ENCODE data around the gene DOP1B. TPM values are rescaled to one million over a fixed set of nuclear protein-coding genes. Genes with fewer than 3 reads are reported as not detected.
A peak's percentile ranks its signal among the peaks of the same experiment; 100 is the strongest.

The DOP1B gene, protein sequence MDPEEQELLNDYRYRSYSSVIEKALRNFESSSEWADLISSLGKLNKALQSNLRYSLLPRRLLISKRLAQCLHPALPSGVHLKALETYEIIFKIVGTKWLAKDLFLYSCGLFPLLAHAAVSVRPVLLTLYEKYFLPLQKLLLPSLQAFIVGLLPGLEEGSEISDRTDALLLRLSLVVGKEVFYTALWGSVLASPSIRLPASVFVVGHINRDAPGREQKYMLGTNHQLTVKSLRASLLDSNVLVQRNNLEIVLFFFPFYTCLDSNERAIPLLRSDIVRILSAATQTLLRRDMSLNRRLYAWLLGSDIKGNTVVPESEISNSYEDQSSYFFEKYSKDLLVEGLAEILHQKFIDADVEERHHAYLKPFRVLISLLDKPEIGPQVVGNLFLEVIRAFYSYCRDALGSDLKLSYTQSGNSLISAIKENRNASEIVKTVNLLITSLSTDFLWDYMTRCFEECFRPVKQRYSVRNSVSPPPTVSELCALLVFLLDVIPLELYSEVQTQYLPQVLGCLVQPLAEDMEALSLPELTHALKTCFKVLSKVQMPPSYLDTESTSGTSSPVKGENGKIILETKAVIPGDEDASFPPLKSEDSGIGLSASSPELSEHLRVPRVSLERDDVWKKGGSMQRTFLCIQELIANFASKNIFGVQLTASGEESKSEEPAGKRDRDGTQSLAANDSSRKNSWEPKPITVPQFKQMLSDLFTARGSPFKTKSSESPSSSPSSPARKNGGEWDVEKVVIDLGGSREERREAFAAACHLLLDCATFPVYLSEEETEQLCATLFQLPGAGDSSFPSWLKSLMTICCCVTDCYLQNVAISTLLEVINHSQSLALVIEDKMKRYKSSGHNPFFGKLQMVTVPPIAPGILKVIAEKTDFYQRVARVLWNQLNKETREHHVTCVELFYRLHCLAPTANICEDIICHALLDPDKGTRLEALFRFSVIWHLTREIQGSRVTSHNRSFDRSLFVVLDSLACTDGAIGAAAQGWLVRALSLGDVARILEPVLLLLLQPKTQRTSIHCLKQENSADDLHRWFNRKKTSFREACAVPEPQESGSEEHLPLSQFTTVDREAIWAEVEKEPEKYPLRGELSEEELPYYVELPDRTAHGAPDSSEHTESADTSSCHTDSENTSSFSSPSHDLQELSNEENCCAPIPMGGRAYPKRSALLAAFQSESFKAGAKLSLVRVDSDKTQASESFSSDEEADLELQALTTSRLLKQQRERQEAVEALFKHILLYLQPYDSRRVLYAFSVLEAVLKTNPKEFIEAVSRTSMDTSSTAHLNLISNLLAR (N-terminal part only)
- total RNA-seq (10 to 100 TPM; 25.3 to 35.0 TPM), total RNA-seq (50.4 to 67.0 reads per million in 2 donors)

DNA sequence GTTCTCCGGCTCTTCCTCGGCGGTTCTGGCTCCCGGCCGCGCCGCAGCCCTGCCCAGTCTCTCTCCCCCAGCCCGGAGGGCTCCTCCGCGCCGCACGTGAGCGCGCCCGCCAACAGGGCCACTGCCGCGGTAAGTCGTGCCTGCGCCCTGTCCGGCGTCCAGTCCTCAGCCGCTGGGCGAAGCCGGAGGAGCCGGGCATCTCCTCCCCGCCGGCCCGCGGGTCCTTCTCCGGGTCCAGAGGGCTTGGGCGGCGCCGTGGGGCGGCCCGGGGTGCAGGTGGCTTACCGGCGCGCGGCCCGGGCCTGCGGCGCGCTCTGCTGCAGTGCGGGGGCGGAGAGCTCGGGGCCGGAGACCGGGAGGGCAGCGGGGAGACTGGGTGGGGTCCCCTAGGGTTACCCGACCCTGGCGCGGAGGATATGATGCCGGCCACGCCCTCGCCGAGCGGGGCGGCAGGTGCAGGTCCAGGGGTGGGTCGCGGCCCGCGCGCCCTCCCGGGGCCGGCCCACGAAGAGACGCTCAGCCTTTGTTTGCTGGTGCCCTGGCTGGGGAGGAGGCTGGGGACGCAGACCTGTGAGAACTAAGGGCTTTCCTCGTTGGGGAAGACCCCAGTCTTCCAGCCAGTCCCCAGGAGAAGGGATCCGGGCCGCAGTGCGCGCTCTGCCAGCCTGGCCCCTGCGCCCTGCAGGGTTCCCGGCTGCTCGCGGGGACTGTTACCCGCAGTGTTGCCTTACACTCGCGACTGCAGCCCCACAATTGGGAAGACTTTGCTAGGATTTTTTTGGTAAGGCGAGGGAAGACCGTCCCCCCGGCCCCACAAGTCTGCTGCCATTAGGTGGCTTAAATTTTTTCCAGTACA, at the start of gene DOP1B:
Gene DOP1B, plus strand, starts transcription at position 10 of the 856 bp plus-strand sequence. CDS start 7,910 bp downstream, outside the sequence.
- no peaks in the 10 kb centered on the region for H3K9me3 ChIP-seq (ENCODE audit: control insufficient read depth, low read length, poor library complexity, severe bottlenecking)
- no peaks in the 10 kb centered on the region for H3K27me3 Mint-ChIP-seq
- H3K4me1 Mint-ChIP-seq, result peaks cover 33% of the 10 kb centered on the region
- no peak for ATAC-seq
- DNase-seq, result peak; percentile 22 to 33 (median 27)
- H3K27ac Mint-ChIP-seq, result peak within 1 kb of the TSS; percentile 86
- peaks cover 3% of the 10 kb centered on the region for H3K36me3 Mint-ChIP-seq (ENCODE audit: low read depth)
- H3K4me3 Mint-ChIP-seq, result peak within 1 kb of the TSS; percentile 89

DNA sequence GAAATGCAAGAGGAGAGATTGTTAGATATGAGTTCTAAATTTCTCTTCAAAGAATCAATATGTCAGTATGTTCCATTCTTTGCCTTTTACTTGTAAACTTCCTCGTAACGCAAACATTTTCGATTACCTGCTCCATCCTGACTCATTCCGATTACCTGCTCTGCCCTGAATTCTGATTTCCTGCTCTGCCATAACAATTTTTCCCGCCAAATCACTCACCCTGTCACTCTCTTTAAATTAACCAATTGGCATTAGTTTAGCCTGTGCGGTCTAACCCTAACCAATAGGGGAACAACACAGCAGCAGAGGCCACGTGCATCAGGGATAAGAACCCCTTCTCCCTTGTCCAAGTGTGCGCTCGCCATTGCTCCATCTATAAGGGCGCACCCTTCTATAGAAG, 46.8 kb upstream of the DOP1B start:
- H3K36me3 Mint-ChIP-seq (ENCODE audit: low read depth), result peaks cover 2% of the 10 kb centered on the region
- no peaks in the 10 kb centered on the region for H3K9me3 ChIP-seq (ENCODE audit: control insufficient read depth, low read length, poor library complexity, severe bottlenecking)
- H3K4me3 Mint-ChIP-seq, result no peak overlapping the region
- H3K27ac Mint-ChIP-seq, result no peak overlapping the region
- H3K27me3 Mint-ChIP-seq, result peaks cover 42% of the 10 kb centered on the region
- ATAC-seq (no peak), DNase-seq (no peak)
- peaks cover 18% of the 10 kb centered on the region for H3K4me1 Mint-ChIP-seq

DNA sequence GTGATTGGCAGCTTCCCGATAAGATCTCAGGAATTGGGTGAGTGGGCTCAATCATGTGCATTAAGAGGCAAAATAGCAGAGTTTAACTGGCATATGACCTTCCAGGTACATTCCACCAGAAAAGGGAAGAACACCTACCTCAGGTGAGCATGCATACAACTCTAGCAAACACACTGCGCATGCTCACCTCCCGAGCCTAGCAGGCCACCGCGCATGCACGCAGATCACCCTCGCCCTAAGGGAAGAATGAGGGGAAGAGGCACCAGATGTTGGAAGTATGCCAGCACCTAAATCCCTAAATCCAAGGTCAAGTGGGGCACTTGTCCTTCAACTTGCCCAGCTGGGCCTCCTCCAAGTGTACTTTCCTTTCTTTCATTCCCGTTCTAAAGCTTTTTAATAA, 45.4 kb upstream of the DOP1B start:
- no peaks in the 10 kb centered on the region for H3K9me3 ChIP-seq (ENCODE audit: control insufficient read depth, low read length, poor library complexity, severe bottlenecking)
- Mint-ChIP-seq H3K27me3 (peaks cover 29% of the 10 kb centered on the region), H3K4me1 (peaks cover 20% of the 10 kb centered on the region), H3K27ac (no peak overlapping the region), H3K4me3 (no peak overlapping the region), H3K36me3 (ENCODE audit: low read depth) (peaks cover 2% of the 10 kb centered on the region)
- no peak for DNase-seq
- ATAC-seq, result no peak

DNA sequence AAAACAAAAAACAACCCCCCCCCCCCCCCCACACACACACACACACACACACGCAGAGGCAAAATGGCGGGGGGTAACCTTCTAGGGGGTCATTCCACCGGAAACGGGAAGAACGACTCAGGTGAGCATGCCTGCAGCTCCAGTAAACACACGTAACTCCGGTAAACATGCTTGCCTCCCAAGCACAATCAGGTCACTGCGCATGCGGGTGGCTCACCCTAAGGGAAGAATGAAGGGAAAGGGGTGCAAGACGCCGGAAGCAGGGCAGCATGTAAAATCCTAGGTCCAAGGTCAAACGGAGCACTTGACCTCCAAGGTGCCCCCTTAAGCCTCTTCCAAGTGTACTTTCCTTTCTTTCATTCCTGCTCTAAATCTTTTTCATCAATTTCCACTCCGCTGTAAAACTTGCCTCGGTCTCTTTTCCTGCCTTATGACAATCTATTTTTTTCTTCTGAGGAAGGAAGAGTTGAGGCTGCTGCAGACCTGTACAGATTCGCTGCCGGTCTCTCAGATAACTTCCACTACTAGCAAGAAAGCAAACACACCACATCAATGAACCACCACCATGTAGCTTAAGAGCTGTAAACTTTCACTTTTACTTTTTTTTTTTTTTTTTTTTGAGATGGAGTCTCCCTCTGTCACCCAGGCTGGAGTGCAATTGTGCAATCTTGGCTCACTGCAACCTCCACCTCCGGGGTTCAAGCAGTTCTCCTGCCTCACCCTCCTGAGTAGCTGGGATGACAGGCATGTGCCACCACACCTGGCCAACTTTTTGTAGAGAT, 42.8 kb upstream of the DOP1B start:
- peak overlapping the region; percentile 94 for H3K4me3 Mint-ChIP-seq
- no peaks in the 10 kb centered on the region for H3K9me3 ChIP-seq (ENCODE audit: control insufficient read depth, low read length, poor library complexity, severe bottlenecking)
- H3K27me3 Mint-ChIP-seq, result peaks cover 10% of the 10 kb centered on the region
- H3K4me1 Mint-ChIP-seq, result peaks cover 20% of the 10 kb centered on the region
- ATAC-seq (peak; percentile 87), DNase-seq (peak; percentile 42 to 58 (median 52))
- peak overlapping the region; percentile 96 for H3K27ac Mint-ChIP-seq
- H3K36me3 Mint-ChIP-seq (ENCODE audit: low read depth), result peaks cover 2% of the 10 kb centered on the region

DNA sequence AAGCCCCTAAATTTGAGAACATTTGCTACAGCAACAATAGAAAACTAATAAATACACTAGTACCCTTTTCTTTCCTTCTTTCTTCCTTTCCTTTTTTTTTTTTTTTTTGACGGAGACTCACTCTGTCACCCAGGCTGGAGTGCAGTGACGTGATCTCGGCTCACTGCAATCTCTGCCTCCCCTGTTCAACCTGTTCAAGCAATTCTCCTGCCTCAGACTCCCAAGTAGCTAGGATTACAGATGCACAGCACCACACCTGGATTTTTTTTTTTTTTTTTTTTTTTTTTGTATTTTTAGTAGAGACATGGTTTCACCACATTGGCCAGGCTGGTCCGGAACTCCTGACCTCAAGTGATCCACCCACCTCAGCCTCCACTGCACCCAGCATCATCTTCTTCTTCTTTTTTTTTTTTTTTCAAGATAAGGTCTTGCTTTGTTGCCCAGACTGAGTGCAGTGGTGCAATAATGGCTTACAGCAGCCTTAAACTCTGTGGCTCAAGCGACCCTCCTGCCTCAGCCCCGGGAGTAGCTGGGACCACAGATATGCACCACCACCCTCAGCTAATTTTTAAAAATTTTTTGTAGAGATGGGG, 41.4 kb upstream of the DOP1B start:
- H3K4me3 Mint-ChIP-seq, result peak overlapping the region; percentile 94
- H3K36me3 Mint-ChIP-seq (ENCODE audit: low read depth), result peaks cover 2% of the 10 kb centered on the region
- H3K27ac Mint-ChIP-seq, result peak overlapping the region; percentile 96
- H3K27me3 Mint-ChIP-seq, result peaks cover 2% of the 10 kb centered on the region
- DNase-seq, result no peak
- no peak for ATAC-seq
- H3K9me3 ChIP-seq (ENCODE audit: control insufficient read depth, low read length, poor library complexity, severe bottlenecking), result no peaks in the 10 kb centered on the region
- peaks cover 20% of the 10 kb centered on the region for H3K4me1 Mint-ChIP-seq

DNA sequence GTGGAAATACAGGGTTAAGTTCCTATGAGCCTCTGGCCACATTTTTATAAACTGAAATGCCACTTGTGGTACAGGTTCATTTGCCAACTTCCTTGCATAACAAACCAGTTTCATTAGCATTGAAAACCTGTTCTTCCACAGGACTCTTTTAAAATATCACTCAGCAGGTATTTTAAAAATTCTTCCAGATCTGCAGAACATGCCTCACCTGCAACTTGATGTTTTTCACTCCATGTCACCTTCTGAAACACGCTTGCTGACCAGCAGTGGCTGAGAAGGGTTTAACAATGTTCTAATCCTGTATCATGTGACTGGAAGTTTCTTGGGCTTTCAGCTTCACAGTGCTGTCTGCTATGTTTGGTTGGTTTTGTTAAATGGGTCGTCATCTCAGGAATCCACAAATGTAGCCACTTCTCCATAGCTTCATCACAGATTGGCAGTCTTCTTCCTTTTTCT, 39.3 kb upstream of the DOP1B start:
- Mint-ChIP-seq H3K4me1 (peaks cover 20% of the 10 kb centered on the region), H3K27ac (no peak overlapping the region), H3K36me3 (ENCODE audit: low read depth) (peaks cover 2% of the 10 kb centered on the region), H3K4me3 (no peak overlapping the region), H3K27me3 (no peaks in the 10 kb centered on the region)
- no peaks in the 10 kb centered on the region for H3K9me3 ChIP-seq (ENCODE audit: control insufficient read depth, low read length, poor library complexity, severe bottlenecking)
- no peak for ATAC-seq
- no peak for DNase-seq

DNA sequence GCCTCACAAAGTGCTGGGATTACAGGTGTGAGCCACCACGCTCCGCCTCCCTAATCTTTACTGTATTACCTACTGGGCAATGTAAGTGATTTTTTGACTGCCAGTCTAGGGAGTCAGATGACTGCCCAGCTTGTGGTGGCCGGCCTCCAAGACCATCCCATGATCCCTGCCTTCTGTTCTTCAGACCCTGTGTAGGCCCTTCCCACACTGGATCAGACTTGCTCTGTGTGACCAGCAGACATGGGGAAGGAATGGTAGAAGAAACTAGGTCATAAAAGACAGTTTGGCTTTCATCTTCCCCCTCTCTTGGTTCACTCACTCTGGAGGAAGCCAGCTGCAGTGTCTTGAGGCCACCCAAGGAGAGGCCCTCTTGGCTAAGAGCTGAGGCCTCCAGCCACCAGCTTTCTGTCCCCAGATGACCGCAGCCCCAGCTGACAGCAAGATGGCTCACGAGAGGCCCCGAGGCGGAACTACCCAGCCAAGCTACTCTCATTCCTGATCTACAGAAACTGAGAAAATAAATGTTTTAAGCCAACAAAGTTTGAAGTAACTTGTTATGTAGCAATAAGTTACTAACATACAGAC, 36.2 kb upstream of the DOP1B start:
- DNase-seq, result no peak
- no peak overlapping the region for H3K4me3 Mint-ChIP-seq
- H3K27ac Mint-ChIP-seq, result peak overlapping the region; percentile 39
- H3K9me3 ChIP-seq (ENCODE audit: control insufficient read depth, low read length, poor library complexity, severe bottlenecking), result no peaks in the 10 kb centered on the region
- H3K27me3 Mint-ChIP-seq, result no peaks in the 10 kb centered on the region
- peaks cover 3% of the 10 kb centered on the region for H3K4me1 Mint-ChIP-seq
- no peak for ATAC-seq
- H3K36me3 Mint-ChIP-seq (ENCODE audit: low read depth), result no peaks in the 10 kb centered on the region

DNA sequence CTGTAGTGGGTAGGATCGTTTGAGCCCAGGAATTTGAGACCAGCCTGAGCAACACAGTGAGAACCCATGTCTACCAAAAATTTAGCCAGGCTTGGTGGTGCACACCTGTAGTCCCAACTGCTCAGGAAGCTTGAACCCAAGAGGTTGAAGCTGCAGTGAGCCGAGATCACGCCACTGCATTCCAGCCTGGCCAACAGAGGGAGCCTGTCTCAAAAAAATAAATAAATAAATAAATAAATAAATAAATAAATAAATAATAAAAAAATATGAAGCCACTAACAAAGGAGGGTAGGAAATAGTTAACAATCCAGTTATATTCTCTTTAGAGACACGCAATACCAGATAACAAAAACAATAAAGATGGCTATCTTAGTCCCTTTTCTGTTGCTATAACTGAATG, 33.6 kb upstream of the DOP1B start:
- H3K9me3 ChIP-seq (ENCODE audit: control insufficient read depth, low read length, poor library complexity, severe bottlenecking), result no peaks in the 10 kb centered on the region
- ATAC-seq, result no peak
- Mint-ChIP-seq H3K27ac (no peak overlapping the region), H3K27me3 (no peaks in the 10 kb centered on the region), H3K4me3 (no peak overlapping the region), H3K4me1 (peaks cover 14% of the 10 kb centered on the region), H3K36me3 (ENCODE audit: low read depth) (no peaks in the 10 kb centered on the region)
- no peak for DNase-seq

DNA sequence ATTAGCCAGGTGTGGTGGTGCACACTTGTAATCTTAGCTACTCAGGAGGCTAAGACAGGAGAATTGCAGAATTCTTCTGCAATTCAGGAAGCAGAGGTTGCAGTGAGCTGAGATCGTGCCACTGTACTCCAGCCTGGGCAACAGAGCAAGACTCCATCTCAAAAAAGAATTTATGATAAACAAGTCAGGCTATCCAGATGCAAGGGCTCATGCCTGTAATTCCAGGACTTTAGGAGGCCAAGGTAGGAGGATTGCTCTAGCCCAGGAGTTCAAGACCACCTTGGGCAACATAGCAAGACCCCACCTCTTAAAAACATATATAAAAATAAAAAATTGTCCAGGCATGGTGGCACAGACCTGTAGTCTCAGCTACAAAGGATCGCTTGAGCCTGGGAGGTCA, 32.2 kb upstream of the DOP1B start:
- no peak overlapping the region for H3K4me3 Mint-ChIP-seq
- no peaks in the 10 kb centered on the region for H3K27me3 Mint-ChIP-seq
- no peak for ATAC-seq
- DNase-seq, result no peak
- H3K4me1 Mint-ChIP-seq, result peaks cover 17% of the 10 kb centered on the region
- H3K36me3 Mint-ChIP-seq (ENCODE audit: low read depth), result no peaks in the 10 kb centered on the region
- H3K9me3 ChIP-seq (ENCODE audit: control insufficient read depth, low read length, poor library complexity, severe bottlenecking), result no peaks in the 10 kb centered on the region
- no peak overlapping the region for H3K27ac Mint-ChIP-seq

DNA sequence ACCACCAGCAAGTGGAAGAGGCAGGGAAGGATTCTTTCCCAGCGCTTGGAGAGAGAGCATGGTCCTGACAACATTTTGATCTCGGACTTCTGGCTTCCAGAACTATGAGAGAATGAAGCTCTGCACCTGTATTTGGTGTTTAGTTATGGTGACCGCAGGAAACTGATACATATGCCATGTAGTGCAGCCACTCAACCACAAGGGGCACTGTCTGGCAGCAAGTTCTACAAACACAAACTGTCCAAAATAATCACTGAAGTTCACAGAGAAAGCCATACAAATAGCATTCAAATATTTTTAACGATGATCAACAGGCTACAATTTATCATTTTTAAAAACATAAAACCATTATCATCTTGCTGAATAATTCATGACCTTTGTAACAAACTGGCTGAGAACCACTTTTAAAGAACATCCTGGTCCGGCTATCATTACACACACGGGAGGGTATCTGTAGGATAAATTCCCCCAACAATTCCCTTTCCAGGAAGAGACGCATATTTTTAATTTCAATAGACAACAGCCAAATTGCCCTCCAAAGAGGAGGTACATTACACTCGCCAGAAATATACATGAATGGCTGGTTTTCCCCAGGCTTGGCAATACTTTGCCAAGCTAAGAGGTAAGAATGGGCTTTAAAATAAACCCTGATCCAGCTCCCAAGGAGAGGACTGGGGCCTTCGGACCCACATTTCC, 31.0 kb upstream of the DOP1B start:
- DNase-seq, result peak in 1 of 3 donors; percentile 36

DNA sequence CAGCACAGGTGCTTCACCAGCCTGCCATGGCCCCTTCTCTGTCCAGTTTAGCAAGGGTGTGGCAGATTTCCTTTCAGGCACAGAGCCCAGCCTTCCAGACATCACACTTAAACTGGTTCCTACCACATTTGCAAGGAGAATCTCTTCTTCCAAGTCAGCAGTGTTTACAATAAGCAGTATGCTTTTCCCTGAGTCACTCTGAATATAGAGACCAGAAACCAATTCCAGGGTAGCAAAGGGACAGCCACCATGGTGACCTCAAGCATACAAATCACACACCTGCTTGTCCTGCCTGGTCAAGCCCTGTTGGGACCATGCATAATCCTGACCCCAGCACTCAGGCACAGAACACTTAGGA, 30.4 kb upstream of the DOP1B start:
- Mint-ChIP-seq H3K36me3 (ENCODE audit: low read depth) (no peaks in the 10 kb centered on the region), H3K27me3 (no peaks in the 10 kb centered on the region), H3K27ac (peak overlapping the region; percentile 16), H3K4me1 (peaks cover 24% of the 10 kb centered on the region), H3K4me3 (no peak overlapping the region)
- DNase-seq, result no peak
- ATAC-seq, result no peak
- no peaks in the 10 kb centered on the region for H3K9me3 ChIP-seq (ENCODE audit: control insufficient read depth, low read length, poor library complexity, severe bottlenecking)

More for the DNA sequence above, 31.0 kb upstream of the DOP1B start:
- no peaks in the 10 kb centered on the region for H3K27me3 Mint-ChIP-seq
- no peaks in the 10 kb centered on the region for H3K36me3 Mint-ChIP-seq (ENCODE audit: low read depth)
- H3K4me3 Mint-ChIP-seq, result no peak overlapping the region
- no peaks in the 10 kb centered on the region for H3K9me3 ChIP-seq (ENCODE audit: control insufficient read depth, low read length, poor library complexity, severe bottlenecking)
- ATAC-seq, result peak; percentile 68
- H3K27ac Mint-ChIP-seq, result peak overlapping the region; percentile 16
- peaks cover 22% of the 10 kb centered on the region for H3K4me1 Mint-ChIP-seq

Data from T-helper 17 cell (primary cell).